GM18951 (cell line): ENCODE measurements around the gene FDX1.

ENCODE experiments used
- POLR2A ChIP-seq: IDR thresholded peaks from 4 replicates; pipeline ENCODE4 v1.6.1; 2011; ENCODE audit warnings: mild to moderate bottlenecking; ENCODE audit not compliant: insufficient read length, insufficient read depth; ENCODE audit errors: extremely low read depth
- in situ Hi-C: fragments of 300-500 bp; cut with MboI; formaldehyde crosslinking; loops from one replicate; pipeline ENCODE4 v1.12.0; 2022; ENCODE audit warnings: low sequenced_read_pairs, mixed read lengths, inconsistent platforms; ENCODE audit not compliant: unreplicated experiment

Gene FDX1

DNA sequence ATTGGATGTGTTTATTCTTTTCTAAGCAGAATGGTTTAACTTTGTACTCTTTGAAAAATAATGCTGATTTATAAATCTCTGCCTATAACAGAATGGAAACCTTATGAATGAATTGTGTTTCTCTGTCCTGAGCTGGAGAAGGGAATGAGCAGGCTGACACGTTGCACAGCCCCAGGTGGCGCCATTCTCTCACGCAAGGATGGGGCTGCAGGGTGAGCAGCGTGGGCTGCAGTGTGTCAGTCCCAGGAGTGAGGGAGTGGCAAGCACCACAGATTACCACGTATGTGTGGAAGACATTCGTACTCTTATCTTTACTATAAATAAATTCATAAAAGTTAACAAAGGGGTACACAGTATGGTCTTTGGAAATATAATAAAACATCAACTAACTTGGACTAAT is 33.4 kb downstream of the FDX1 start:
- in situ Hi-C loops: loop anchor here (25.0 kb wide), 1 partner anchor 974 kb away; no protein-coding TSS in a partner anchor
- no peak for TF ChIP-seq POLR2A

GRCh38 chr11:110465231-110465630 is 35.5 kb downstream of the FDX1 start:
- in situ Hi-C loops: loop anchor here (25.0 kb wide), 1 partner anchor 972 kb away; no protein-coding TSS in a partner anchor
- no peak for TF ChIP-seq POLR2A

GRCh38 chr11:110467556-110467955 is 37.8 kb downstream of the FDX1 start:
- no peak for TF ChIP-seq POLR2A
- in situ Hi-C loops: loop anchor here (25.0 kb wide), 1 partner anchor 970 kb away; no protein-coding TSS in a partner anchor

DNA sequence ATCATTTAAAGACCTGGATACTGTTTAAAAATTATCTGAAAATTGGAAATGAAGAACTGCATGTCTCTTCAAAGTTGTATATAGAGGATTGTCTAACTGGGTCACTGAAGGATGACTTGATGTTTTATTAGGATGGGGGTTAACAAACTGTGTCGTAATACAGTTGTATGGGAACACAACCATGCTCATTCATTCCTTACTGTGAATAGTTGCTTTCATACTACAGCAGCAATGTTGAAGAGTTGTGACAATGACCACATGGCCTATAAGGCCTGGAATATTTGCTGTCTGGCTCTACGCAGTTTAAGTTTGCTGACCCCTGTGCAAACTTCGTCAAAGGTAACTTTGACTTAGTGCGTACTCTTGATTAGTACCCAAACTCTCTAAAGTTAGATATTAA is 38.4 kb downstream of the FDX1 start:
- TF ChIP-seq POLR2A: no peak
- in situ Hi-C loops: loop anchor here (25.0 kb wide), 1 partner anchor 969 kb away; no protein-coding TSS in a partner anchor

- in situ Hi-C loops: loop anchor here (25.0 kb wide), 1 partner anchor 968 kb away; no protein-coding TSS in a partner anchor
- no peak for TF ChIP-seq POLR2A
Observed at GRCh38 chr11:110469127-110469526, 39.4 kb downstream of the FDX1 start.

DNA sequence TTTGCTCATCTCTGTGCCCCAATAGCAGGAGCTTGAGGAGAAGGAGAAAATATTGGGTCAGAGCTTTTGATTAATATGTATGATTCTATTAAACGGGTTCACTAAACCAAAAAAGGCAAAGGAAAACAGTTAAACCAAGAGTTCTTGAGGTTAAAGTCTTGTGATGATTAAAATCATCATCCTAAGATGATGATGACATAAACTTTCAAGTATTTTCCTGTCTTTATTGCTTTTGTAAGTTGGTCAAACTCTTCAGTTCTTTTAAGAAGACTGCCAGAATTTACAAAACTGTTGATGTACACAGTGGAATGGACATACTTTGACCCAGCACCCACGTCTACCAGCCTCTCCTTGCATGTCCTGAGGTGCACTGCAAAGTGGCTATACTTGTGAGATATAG is 41.0 kb downstream of the FDX1 start:
- in situ Hi-C loops: loop anchor here (25.0 kb wide), 1 partner anchor 967 kb away; no protein-coding TSS in a partner anchor
- no peak for TF ChIP-seq POLR2A

DNA sequence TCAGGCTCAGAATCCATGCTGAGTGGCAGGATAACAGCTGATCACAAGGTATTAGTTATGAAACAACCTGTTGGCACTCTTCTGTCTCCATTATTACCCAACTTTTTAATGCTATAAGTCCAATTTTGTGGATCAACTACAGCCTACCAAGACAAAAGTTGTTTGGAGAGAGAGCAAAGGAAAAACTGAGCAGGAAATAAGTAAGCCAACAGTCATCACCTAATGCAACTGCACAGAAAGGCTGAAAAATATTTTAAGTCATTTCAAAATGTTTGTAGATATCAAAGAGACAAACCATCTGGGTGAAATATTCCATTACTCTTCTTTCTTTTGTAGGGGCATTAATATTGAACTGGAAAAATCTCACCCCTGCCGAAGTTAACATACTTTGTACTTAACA is 41.6 kb downstream of the FDX1 start:
- in situ Hi-C loops: loop anchor here (25.0 kb wide), 1 partner anchor 966 kb away; no protein-coding TSS in a partner anchor
- TF ChIP-seq POLR2A: no peak

GRCh38 chr11:110472858-110473257 is 43.1 kb downstream of the FDX1 start:
- TF ChIP-seq POLR2A: no peak
- in situ Hi-C loops: loop anchor here (25.0 kb wide), 1 partner anchor 964 kb away; no protein-coding TSS in a partner anchor

- in situ Hi-C loops: loop anchor here (25.0 kb wide), 1 partner anchor 964 kb away; no protein-coding TSS in a partner anchor
- no peak for TF ChIP-seq POLR2A
Observed at GRCh38 chr11:110473706-110474105, 44.0 kb downstream of the FDX1 start.

DNA sequence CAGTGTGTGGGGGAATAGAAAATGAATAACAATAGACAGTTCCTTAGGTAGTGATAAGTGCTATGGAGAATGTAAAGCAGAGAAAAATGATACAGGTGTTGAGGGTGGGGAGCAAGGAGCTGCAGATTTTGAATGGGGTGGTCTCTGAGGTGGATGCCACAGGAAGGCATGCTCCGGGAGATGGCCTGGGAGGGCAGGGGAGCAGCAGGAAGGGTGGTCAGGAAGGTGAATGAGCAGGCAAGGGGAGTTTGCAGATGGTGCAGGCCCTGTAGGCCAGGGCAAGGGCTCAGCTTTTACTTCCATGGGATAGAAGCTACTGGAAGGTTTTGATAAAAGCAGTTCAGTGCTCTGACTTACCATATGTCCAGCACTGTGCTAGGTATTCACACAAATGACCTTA is 44.8 kb downstream of the FDX1 start:
- no peak for TF ChIP-seq POLR2A
- in situ Hi-C loops: loop anchor here (25.0 kb wide), 1 partner anchor 963 kb away; no protein-coding TSS in a partner anchor

DNA sequence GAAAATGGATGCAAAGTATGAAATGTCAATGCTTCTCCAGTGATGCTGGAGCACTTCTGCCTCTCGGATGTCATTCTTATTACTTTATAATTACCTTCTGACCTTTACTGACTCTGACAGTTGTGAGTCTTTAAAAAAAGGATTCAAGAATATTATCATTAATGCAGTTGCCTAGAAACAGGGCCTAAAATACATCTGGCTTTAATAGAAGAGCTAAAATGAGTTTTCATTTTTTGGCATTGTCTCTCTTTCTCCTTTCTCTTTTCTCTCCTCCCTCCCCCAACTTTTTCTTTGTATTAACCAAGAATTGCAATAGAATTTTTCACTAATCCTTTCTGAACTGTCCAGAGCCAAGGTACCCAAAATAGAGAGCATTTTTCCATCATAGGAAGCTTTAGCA is 45.9 kb downstream of the FDX1 start:
- no peak for TF ChIP-seq POLR2A
- in situ Hi-C loops: no loop called here

- TF ChIP-seq POLR2A: no peak
- in situ Hi-C loops: no loop called here
Observed at GRCh38 chr11:110478410-110478809, 48.7 kb downstream of the FDX1 start.

DNA sequence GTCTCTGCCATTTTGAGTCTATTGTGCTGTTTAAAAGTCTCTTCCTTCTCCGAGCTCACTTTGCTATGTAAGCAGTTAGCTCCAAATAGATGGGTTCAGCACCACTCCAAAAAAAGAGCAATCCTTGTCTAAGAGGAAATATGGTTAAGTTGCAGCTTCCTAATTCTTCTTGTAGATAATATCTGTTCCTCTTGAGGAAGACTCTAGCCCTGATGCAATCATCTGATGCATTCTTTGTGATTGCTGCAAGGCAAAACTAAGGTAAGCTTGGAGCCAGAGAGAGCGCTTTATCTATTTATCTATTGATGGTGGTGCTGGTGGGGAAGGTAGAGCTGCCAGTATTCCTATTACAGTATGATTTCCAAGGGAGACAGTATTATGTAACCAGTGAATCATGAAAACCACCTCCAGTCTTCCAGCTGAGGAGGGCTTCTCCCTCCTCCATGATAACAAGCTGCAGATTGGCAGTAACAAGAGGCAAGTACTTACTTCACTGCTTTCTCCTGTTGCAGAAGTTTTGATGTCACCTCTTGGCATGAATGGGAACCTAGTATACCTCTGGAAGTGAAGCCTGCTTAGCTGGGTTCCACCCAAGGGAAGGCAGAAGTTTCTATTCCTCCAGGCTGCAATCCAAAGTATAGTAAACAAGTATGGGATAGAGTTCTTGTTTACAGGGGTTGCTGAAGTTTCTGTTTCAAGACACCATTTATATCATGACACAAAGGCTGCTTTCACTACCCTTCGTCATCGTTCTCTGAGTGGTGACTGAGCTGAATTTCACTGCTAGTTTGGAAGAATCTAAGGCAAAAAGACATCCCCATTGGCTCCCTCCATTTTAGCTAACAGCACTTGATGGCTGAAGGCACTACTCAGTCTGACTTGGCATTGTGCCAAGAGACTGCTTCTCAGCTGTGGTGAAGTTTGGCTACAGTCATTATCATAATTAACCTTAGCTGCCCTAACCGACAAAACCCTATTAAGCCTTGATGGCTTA is 49.7 kb downstream of the FDX1 start:
- in situ Hi-C loops: no loop called here
- TF ChIP-seq POLR2A: no peak
